Measurements from ENCODE around the gene ZBTB7C. TPM values are rescaled to one million over a fixed set of nuclear protein-coding genes. Genes with fewer than 3 reads are reported as not detected.

ZBTB7C gene
- total and polyA plus RNA-seq, 2 of the 8 experiments (the other 6 are each of a cell fraction or from before 2014, with no cell fraction given): 0.15 to 0.45 TPM

GRCh38 chr18:47978141-47978540, 431.0 kb downstream of the ZBTB7C start (continued):
- TF ChIP-seq RBBP5 (IDR thresholded peaks at IDR 0.05; ENCODE audit: borderline replicate concordance, low read depth, low read length) (no peak), SAP30 (IDR thresholded peaks at IDR 0.05; ENCODE audit: insufficient read depth, insufficient replicate concordance, low read length) (no peak), CBX5 (IDR thresholded peaks at IDR 0.05; ENCODE audit: low read depth, low read length) (no peak), GTF2F1 (IDR thresholded peaks at IDR 0.05; ENCODE audit: borderline replicate concordance, low read depth, low read length) (no peak), EP300 (IDR thresholded peaks at IDR 0.05; ENCODE audit: borderline replicate concordance in 1 of 2, low read depth in 2 of 2, low read length in 2 of 2) (no peak), EZH2 (IDR thresholded peaks at IDR 0.05; ENCODE audit: low read depth, low read length, severe bottlenecking) (no peak), BCL11A (IDR thresholded peaks at IDR 0.05; ENCODE audit: low read depth in 2 of 2, low read length in 2 of 2) (no peak), FOSL1 (IDR thresholded peaks at IDR 0.05; ENCODE audit: insufficient read depth, low read depth, low read length) (no peak)
- TF ChIP-seq, protein P1, sequence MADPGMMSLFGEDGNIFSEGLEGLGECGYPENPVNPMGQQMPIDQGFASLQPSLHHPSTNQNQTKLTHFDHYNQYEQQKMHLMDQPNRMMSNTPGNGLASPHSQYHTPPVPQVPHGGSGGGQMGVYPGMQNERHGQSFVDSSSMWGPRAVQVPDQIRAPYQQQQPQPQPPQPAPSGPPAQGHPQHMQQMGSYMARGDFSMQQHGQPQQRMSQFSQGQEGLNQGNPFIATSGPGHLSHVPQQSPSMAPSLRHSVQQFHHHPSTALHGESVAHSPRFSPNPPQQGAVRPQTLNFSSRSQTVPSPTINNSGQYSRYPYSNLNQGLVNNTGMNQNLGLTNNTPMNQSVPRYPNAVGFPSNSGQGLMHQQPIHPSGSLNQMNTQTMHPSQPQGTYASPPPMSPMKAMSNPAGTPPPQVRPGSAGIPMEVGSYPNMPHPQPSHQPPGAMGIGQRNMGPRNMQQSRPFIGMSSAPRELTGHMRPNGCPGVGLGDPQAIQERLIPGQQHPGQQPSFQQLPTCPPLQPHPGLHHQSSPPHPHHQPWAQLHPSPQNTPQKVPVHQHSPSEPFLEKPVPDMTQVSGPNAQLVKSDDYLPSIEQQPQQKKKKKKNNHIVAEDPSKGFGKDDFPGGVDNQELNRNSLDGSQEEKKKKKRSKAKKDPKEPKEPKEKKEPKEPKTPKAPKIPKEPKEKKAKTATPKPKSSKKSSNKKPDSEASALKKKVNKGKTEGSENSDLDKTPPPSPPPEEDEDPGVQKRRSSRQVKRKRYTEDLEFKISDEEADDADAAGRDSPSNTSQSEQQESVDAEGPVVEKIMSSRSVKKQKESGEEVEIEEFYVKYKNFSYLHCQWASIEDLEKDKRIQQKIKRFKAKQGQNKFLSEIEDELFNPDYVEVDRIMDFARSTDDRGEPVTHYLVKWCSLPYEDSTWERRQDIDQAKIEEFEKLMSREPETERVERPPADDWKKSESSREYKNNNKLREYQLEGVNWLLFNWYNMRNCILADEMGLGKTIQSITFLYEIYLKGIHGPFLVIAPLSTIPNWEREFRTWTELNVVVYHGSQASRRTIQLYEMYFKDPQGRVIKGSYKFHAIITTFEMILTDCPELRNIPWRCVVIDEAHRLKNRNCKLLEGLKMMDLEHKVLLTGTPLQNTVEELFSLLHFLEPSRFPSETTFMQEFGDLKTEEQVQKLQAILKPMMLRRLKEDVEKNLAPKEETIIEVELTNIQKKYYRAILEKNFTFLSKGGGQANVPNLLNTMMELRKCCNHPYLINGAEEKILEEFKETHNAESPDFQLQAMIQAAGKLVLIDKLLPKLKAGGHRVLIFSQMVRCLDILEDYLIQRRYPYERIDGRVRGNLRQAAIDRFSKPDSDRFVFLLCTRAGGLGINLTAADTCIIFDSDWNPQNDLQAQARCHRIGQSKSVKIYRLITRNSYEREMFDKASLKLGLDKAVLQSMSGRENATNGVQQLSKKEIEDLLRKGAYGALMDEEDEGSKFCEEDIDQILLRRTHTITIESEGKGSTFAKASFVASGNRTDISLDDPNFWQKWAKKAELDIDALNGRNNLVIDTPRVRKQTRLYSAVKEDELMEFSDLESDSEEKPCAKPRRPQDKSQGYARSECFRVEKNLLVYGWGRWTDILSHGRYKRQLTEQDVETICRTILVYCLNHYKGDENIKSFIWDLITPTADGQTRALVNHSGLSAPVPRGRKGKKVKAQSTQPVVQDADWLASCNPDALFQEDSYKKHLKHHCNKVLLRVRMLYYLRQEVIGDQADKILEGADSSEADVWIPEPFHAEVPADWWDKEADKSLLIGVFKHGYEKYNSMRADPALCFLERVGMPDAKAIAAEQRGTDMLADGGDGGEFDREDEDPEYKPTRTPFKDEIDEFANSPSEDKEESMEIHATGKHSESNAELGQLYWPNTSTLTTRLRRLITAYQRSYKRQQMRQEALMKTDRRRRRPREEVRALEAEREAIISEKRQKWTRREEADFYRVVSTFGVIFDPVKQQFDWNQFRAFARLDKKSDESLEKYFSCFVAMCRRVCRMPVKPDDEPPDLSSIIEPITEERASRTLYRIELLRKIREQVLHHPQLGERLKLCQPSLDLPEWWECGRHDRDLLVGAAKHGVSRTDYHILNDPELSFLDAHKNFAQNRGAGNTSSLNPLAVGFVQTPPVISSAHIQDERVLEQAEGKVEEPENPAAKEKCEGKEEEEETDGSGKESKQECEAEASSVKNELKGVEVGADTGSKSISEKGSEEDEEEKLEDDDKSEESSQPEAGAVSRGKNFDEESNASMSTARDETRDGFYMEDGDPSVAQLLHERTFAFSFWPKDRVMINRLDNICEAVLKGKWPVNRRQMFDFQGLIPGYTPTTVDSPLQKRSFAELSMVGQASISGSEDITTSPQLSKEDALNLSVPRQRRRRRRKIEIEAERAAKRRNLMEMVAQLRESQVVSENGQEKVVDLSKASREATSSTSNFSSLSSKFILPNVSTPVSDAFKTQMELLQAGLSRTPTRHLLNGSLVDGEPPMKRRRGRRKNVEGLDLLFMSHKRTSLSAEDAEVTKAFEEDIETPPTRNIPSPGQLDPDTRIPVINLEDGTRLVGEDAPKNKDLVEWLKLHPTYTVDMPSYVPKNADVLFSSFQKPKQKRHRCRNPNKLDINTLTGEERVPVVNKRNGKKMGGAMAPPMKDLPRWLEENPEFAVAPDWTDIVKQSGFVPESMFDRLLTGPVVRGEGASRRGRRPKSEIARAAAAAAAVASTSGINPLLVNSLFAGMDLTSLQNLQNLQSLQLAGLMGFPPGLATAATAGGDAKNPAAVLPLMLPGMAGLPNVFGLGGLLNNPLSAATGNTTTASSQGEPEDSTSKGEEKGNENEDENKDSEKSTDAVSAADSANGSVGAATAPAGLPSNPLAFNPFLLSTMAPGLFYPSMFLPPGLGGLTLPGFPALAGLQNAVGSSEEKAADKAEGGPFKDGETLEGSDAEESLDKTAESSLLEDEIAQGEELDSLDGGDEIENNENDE (IDR thresholded peaks at IDR 0.05; ENCODE audit: insufficient replicate concordance, low read length): no peak
